ENCODE data around the gene DBN1. TPM values are rescaled to one million over a fixed set of nuclear protein-coding genes. Genes with fewer than 3 reads are reported as not detected.

The DBN1 gene
- total and polyA plus RNA-seq, 9 of the 15 experiments (the other 6 are each of a cell fraction or from before 2014, with no cell fraction given), result 0.25 to 87.2 (median 27.9) TPM

DNA sequence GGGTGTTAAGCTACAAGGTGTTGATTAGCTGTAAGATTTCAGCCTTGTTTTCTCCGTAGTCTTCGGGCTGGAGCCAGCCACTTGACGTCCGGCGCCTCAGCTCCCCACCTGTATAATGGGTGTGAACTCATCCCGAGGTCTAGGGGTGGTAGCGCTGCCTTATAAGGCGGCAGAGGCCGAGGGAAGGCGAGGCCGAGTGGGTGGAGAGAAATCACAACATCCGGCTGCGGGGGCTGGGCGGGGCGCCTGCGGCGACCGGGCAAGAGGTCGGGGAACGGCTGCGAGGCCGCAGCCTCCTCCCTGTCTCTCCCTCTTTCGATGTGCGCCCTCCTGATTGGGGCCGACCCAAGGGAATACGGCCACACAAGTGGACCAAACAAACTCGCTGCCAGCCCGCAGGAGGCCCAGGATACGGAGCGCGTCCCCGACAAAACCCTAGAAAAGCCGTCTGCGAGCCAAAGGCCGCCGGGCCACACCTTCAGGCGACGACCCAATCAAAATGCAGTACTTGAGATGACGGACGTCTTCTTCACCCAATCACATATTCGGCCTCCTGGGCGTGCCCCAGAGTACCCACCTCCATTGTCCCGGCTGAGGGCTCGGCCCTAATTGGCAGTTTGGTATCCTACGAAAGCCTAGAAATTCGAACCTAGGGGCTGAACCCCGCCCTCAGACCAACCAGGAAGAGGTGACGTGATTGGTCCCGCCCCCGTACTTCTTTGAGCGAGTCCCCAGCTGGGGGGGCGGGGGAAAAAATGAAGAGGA is 47.5 kb downstream of the DBN1 start (continued):
- TF ChIP-seq, protein P1, sequence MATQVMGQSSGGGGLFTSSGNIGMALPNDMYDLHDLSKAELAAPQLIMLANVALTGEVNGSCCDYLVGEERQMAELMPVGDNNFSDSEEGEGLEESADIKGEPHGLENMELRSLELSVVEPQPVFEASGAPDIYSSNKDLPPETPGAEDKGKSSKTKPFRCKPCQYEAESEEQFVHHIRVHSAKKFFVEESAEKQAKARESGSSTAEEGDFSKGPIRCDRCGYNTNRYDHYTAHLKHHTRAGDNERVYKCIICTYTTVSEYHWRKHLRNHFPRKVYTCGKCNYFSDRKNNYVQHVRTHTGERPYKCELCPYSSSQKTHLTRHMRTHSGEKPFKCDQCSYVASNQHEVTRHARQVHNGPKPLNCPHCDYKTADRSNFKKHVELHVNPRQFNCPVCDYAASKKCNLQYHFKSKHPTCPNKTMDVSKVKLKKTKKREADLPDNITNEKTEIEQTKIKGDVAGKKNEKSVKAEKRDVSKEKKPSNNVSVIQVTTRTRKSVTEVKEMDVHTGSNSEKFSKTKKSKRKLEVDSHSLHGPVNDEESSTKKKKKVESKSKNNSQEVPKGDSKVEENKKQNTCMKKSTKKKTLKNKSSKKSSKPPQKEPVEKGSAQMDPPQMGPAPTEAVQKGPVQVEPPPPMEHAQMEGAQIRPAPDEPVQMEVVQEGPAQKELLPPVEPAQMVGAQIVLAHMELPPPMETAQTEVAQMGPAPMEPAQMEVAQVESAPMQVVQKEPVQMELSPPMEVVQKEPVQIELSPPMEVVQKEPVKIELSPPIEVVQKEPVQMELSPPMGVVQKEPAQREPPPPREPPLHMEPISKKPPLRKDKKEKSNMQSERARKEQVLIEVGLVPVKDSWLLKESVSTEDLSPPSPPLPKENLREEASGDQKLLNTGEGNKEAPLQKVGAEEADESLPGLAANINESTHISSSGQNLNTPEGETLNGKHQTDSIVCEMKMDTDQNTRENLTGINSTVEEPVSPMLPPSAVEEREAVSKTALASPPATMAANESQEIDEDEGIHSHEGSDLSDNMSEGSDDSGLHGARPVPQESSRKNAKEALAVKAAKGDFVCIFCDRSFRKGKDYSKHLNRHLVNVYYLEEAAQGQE (IDR thresholded peaks at IDR 0.05; ENCODE audit: borderline replicate concordance), result no peak
- TF ChIP-seq, protein P1 (CRISPR knock-in tag; IDR thresholded peaks at IDR 0.05; ENCODE audit: low read depth), result peak; percentile 72; the same call in 1 of the 2 replicates
- no peak; the same call in 1 of the 2 replicates for TF ChIP-seq HMG20B (CRISPR knock-in tag; IDR thresholded peaks at IDR 0.05)
- TF ChIP-seq L3MBTL2 (IDR thresholded peaks at IDR 0.05), result peak; percentile 84
- TF ChIP-seq, protein P2, sequence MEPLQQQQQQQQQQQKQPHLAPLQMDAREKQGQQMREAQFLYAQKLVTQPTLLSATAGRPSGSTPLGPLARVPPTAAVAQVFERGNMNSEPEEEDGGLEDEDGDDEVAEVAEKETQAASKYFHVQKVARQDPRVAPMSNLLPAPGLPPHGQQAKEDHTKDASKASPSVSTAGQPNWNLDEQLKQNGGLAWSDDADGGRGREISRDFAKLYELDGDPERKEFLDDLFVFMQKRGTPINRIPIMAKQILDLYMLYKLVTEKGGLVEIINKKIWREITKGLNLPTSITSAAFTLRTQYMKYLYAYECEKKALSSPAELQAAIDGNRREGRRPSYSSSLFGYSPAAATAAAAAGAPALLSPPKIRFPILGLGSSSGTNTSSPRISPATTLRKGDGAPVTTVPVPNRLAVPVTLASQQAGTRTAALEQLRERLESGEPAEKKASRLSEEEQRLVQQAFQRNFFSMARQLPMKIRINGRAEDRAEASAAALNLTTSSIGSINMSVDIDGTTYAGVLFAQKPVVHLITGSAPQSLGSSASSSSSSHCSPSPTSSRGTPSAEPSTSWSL (CRISPR knock-in tag; IDR thresholded peaks at IDR 0.05; ENCODE audit: borderline replicate concordance), result no peak
- TF ChIP-seq, protein P3, sequence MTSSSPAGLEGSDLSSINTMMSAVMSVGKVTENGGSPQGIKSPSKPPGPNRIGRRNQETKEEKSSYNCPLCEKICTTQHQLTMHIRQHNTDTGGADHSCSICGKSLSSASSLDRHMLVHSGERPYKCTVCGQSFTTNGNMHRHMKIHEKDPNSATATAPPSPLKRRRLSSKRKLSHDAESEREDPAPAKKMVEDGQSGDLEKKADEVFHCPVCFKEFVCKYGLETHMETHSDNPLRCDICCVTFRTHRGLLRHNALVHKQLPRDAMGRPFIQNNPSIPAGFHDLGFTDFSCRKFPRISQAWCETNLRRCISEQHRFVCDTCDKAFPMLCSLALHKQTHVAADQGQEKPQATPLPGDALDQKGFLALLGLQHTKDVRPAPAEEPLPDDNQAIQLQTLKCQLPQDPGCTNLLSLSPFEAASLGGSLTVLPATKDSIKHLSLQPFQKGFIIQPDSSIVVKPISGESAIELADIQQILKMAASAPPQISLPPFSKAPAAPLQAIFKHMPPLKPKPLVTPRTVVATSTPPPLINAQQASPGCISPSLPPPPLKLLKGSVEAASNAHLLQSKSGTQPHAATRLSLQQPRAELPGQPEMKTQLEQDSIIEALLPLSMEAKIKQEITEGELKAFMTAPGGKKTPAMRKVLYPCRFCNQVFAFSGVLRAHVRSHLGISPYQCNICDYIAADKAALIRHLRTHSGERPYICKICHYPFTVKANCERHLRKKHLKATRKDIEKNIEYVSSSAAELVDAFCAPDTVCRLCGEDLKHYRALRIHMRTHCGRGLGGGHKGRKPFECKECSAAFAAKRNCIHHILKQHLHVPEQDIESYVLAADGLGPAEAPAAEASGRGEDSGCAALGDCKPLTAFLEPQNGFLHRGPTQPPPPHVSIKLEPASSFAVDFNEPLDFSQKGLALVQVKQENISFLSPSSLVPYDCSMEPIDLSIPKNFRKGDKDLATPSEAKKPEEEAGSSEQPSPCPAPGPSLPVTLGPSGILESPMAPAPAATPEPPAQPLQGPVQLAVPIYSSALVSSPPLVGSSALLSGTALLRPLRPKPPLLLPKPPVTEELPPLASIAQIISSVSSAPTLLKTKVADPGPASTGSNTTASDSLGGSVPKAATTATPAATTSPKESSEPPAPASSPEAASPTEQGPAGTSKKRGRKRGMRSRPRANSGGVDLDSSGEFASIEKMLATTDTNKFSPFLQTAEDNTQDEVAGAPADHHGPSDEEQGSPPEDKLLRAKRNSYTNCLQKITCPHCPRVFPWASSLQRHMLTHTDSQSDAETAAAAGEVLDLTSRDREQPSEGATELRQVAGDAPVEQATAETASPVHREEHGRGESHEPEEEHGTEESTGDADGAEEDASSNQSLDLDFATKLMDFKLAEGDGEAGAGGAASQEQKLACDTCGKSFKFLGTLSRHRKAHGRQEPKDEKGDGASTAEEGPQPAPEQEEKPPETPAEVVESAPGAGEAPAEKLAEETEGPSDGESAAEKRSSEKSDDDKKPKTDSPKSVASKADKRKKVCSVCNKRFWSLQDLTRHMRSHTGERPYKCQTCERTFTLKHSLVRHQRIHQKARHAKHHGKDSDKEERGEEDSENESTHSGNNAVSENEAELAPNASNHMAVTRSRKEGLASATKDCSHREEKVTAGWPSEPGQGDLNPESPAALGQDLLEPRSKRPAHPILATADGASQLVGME (CRISPR knock-in tag; IDR thresholded peaks at IDR 0.05), result no peak
- no peak for TF ChIP-seq MAFG (tag; conservative IDR thresholded peaks at IDR 0.05)
- no peak for TF ChIP-seq HNRNPK (IDR thresholded peaks at IDR 0.05; ENCODE audit: low read depth, low read length, poor library complexity, severe bottlenecking)
- 0 out of 4 replicates have a peak, but pooled peaks of 1 of the 2 experiments have one; percentile 35 for TF ChIP-seq NONO (IDR thresholded peaks at IDR 0.05; ENCODE audit: low read depth in 2 of 2, low read length in 1 of 2)
- no peak for TF ChIP-seq MCM7 (IDR thresholded peaks at IDR 0.05)

Measured in K562 (cell line).